Measurements from ENCODE around the gene ADAMTSL3.
"Not testable (repeated sequence)": the region's sequence is repeated elsewhere in the genome, so short reads cannot be mapped to it uniquely, and the experiment has no call there.

Gene ADAMTSL3

DNA sequence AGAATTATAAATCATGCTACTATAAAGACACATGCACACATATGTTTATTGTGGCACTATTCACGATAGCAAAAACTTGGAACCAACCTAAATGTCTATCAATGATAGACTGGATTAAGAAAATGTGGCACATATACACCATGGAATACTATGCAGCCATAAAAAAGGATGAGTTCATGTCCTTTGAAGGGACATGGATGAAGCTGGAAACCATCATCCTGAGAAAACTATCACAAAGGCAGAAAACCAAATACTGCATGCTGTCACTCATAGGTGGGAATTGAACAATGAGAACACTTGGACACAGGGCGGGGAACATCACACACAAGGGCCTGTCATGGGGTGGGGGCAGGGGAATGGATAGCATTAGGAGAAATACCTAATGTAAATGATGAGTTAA lies 424.1 kb downstream of the ADAMTSL3 start:
- H3K9ac ChIP-seq (ENCODE audit: low read depth, low read length, poor library complexity); H3K23ac ChIP-seq (ENCODE audit: low read depth, low read length, poor library complexity); H2AFZ ChIP-seq (ENCODE audit: low read length); H3K4me1 ChIP-seq (ENCODE audit: control insufficient read depth in 2 of 2, insufficient read depth in 1 of 2, low read depth in 1 of 2, low read length in 2 of 2); H3K36me3 ChIP-seq (replicated peaks in 1 of 2; ENCODE audit: control insufficient read depth in 2 of 2, insufficient read depth in 2 of 2, low read length in 2 of 2); H3K14ac ChIP-seq (ENCODE audit: low read length); H2BK12ac ChIP-seq (ENCODE audit: low read length); H3K27ac ChIP-seq (replicated peaks; ENCODE audit: low read length); H2BK120ac ChIP-seq (ENCODE audit: low read depth, low read length); H2BK15ac ChIP-seq (ENCODE audit: low read length); H2BK5ac ChIP-seq (ENCODE audit: low read length); H3K4me3 ChIP-seq (ENCODE audit: low read length in 2 of 2); H3K4ac ChIP-seq (ENCODE audit: low read length); H3K79me1 ChIP-seq (ENCODE audit: low read depth, low read length); H3K18ac ChIP-seq (ENCODE audit: low read length); H3K4me2 ChIP-seq (ENCODE audit: insufficient read depth, low read length, poor library complexity, severe bottlenecking); DNase-seq (ENCODE audit: low spot score); H3K9me3 ChIP-seq (replicated peaks in 1 of 2; ENCODE audit: control insufficient read depth in 2 of 2, insufficient read depth in 1 of 2, low read depth in 1 of 2, low read length in 2 of 2); H4K8ac ChIP-seq (ENCODE audit: low read depth, low read length); H2AK5ac ChIP-seq (ENCODE audit: low read depth, low read length); H4K91ac ChIP-seq (ENCODE audit: low read depth, low read length, poor library complexity): not testable (repeated sequence)
- peaks cover 0 to 17% (median 7%) of the 10 kb centered on the region in 3 experiments for H3K27me3 ChIP-seq (ENCODE audit: control insufficient read depth in 3 of 3, insufficient read depth in 3 of 3, low read depth in 1 of 3, low read length in 3 of 3)
- no CpG with 5 or more reads among the region's 2 CpGs for WGBS, 2 donors (ENCODE audit: extremely low coverage in 2 of 2, insufficient read length in 2 of 2, insufficient replicate concordance in 1 of 2)

DNA sequence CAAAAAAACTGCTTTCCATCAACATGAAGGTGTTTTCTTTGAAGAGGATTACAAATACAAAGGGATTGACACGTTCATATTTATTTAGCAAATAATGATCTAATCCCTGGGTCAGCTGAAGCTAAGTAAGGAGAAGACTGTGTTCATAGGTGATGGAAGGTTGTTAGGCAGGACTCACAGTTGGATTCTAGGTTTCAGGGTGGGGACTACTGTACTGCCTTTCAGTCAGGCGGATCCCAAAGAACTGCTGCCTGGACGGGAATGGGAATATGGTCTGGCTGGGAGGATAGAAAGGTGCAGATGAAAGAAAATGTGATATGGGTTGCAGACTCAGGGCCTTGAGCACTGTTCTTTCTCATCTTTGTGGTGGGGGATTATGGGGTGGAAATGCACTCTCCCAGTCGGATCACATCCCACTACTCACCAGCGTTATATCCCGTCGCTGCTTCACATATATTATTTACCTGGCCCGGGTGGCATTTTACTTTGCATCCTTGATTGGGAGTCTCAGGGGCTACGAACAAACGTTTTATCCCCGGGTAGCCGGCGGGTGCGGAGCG lies 425.5 kb downstream of the ADAMTSL3 start:
- not testable (repeated sequence) for H3K9ac ChIP-seq (ENCODE audit: low read depth, low read length, poor library complexity); H3K4ac ChIP-seq (ENCODE audit: low read length); H3K23ac ChIP-seq (ENCODE audit: low read depth, low read length, poor library complexity); H3K36me3 ChIP-seq (replicated peaks in 1 of 2; ENCODE audit: control insufficient read depth in 2 of 2, insufficient read depth in 2 of 2, low read length in 2 of 2); H3K79me1 ChIP-seq (ENCODE audit: low read depth, low read length); H2BK5ac ChIP-seq (ENCODE audit: low read length); H4K8ac ChIP-seq (ENCODE audit: low read depth, low read length); H3K14ac ChIP-seq (ENCODE audit: low read length); H2BK120ac ChIP-seq (ENCODE audit: low read depth, low read length); H4K91ac ChIP-seq (ENCODE audit: low read depth, low read length, poor library complexity); DNase-seq (ENCODE audit: low spot score); H3K9me3 ChIP-seq (replicated peaks in 1 of 2; ENCODE audit: control insufficient read depth in 2 of 2, insufficient read depth in 1 of 2, low read depth in 1 of 2, low read length in 2 of 2); H2AK5ac ChIP-seq (ENCODE audit: low read depth, low read length); H3K18ac ChIP-seq (ENCODE audit: low read length); H3K27ac ChIP-seq (replicated peaks; ENCODE audit: low read length); H3K4me1 ChIP-seq (ENCODE audit: control insufficient read depth in 2 of 2, insufficient read depth in 1 of 2, low read depth in 1 of 2, low read length in 2 of 2); H2BK15ac ChIP-seq (ENCODE audit: low read length); H2BK12ac ChIP-seq (ENCODE audit: low read length)
- peak overlapping the region; percentile 97 for H2AFZ ChIP-seq (ENCODE audit: low read length)
- peaks cover 0 to 17% (median 7%) of the 10 kb centered on the region in 3 experiments for H3K27me3 ChIP-seq (ENCODE audit: control insufficient read depth in 3 of 3, insufficient read depth in 3 of 3, low read depth in 1 of 3, low read length in 3 of 3)
- H3K4me3 ChIP-seq (ENCODE audit: low read length in 2 of 2) = peak overlapping the region; percentile 59 to 94
- H3K4me2 ChIP-seq (ENCODE audit: insufficient read depth, low read length, poor library complexity, severe bottlenecking) = peak overlapping the region; percentile 77
- WGBS, 2 donors (ENCODE audit: extremely low coverage in 2 of 2, insufficient read length in 2 of 2, insufficient replicate concordance in 1 of 2) = no CpG with 5 or more reads among the region's 15 CpGs

DNA sequence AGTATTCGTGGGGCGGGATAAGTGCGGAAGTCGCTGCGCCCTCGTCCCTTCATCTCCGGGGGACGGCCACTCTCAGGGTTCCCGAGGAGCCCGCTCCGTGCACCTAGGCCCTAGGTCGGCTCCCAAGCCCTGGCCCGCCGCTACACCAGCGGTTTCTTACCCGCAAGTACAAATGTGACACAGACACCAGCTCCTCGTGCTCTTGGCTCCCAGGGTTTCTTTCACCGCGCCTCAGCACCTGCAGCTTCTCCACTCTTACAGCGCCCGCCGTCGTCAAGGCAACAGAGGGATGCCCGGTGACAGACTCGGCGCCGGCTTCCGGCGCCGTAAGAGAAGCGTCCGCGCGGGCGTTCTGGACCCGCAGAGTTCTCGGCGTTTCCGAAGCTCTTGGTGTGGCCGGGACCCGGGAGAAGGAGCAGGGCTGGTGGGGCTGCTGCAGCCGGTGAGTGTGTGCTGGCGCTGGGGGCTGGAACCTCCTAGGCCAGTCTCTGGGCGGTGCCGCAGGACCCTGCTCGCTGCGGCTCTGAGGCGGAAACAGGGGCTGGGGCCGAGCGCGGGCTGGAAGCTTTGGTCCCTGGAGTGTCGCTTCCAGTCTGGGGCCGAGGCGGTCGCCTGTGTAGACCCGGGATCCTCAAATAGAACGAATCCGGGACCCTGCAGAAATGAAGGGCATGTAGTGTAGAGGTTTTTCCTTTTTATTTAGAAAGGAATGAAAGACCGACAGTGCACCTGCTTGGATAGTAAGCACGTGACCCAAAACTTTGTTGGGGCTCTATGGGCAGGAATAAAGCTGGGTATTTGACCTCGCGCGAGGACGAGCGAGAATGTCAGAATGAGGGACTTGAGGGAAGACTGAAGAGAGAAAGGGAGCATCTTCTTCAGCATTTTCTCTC lies 426.2 kb downstream of the ADAMTSL3 start:
- Histone ChIP-seq H3K36me3 (replicated peaks in 1 of 2; ENCODE audit: control insufficient read depth in 2 of 2, insufficient read depth in 2 of 2, low read length in 2 of 2) (no peaks in the 10 kb centered on the region), H3K4ac (ENCODE audit: low read length) (no peak overlapping the region), H3K27ac (replicated peaks; ENCODE audit: low read length) (no peak overlapping the region), H3K23ac (ENCODE audit: low read depth, low read length, poor library complexity) (no peak overlapping the region), H3K9ac (ENCODE audit: low read depth, low read length, poor library complexity) (peak overlapping the region; percentile 60), H4K91ac (ENCODE audit: low read depth, low read length, poor library complexity) (no peak overlapping the region), H3K27me3 (ENCODE audit: control insufficient read depth in 3 of 3, insufficient read depth in 3 of 3, low read depth in 1 of 3, low read length in 3 of 3) (peaks cover 0 to 17% (median 7%) of the 10 kb centered on the region in 3 experiments), H2BK120ac (ENCODE audit: low read depth, low read length) (no peak overlapping the region), H2BK5ac (ENCODE audit: low read length) (peak overlapping the region; percentile 87), H4K8ac (ENCODE audit: low read depth, low read length) (no peak overlapping the region), H2AFZ (ENCODE audit: low read length) (peak overlapping the region; percentile 97), H3K9me3 (replicated peaks in 1 of 2; ENCODE audit: control insufficient read depth in 2 of 2, insufficient read depth in 1 of 2, low read depth in 1 of 2, low read length in 2 of 2) (no peaks in the 10 kb centered on the region), H3K14ac (ENCODE audit: low read length) (no peak overlapping the region), H2BK12ac (ENCODE audit: low read length) (no peak overlapping the region), H3K4me2 (ENCODE audit: insufficient read depth, low read length, poor library complexity, severe bottlenecking) (peak overlapping the region; percentile 77), H3K79me1 (ENCODE audit: low read depth, low read length) (no peaks in the 10 kb centered on the region), H3K18ac (ENCODE audit: low read length) (peak overlapping the region; percentile 95), H2BK15ac (ENCODE audit: low read length) (no peak overlapping the region), H3K4me1 (ENCODE audit: control insufficient read depth in 2 of 2, insufficient read depth in 1 of 2, low read depth in 1 of 2, low read length in 2 of 2) (no peaks in the 10 kb centered on the region), H3K4me3 (ENCODE audit: low read length in 2 of 2) (peak overlapping the region; percentile 59 to 94), H2AK5ac (ENCODE audit: low read depth, low read length) (no peak overlapping the region)
- WGBS, 2 donors (ENCODE audit: extremely low coverage in 2 of 2, insufficient read length in 2 of 2, insufficient replicate concordance in 1 of 2) = no CpG with 5 or more reads among the region's 65 CpGs
- peak; percentile 62 for DNase-seq (ENCODE audit: low spot score)

DNA sequence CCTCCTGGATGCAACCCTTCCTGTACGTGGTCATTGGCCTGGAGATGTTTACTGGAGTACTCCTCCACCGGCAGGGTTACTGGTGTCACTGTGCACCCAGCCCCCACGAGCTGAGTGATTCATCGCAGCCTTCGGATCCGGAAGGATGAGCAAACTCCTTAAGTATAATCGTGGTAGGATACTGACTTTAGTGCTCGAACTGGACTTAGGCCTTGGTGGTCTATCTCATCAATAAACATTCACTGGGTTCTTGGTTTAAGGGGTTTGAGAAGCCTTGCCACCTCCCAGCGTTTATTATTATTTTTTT lies 426.8 kb downstream of the ADAMTSL3 start:
- DNase-seq (ENCODE audit: low spot score); H3K18ac ChIP-seq (ENCODE audit: low read length); H2BK120ac ChIP-seq (ENCODE audit: low read depth, low read length); H2BK15ac ChIP-seq (ENCODE audit: low read length); H3K4me2 ChIP-seq (ENCODE audit: insufficient read depth, low read length, poor library complexity, severe bottlenecking); H3K23ac ChIP-seq (ENCODE audit: low read depth, low read length, poor library complexity); H3K14ac ChIP-seq (ENCODE audit: low read length); H3K9me3 ChIP-seq (replicated peaks in 1 of 2; ENCODE audit: control insufficient read depth in 2 of 2, insufficient read depth in 1 of 2, low read depth in 1 of 2, low read length in 2 of 2); H2BK5ac ChIP-seq (ENCODE audit: low read length); H4K91ac ChIP-seq (ENCODE audit: low read depth, low read length, poor library complexity); H3K79me1 ChIP-seq (ENCODE audit: low read depth, low read length); H3K27ac ChIP-seq (replicated peaks; ENCODE audit: low read length); H3K4me1 ChIP-seq (ENCODE audit: control insufficient read depth in 2 of 2, insufficient read depth in 1 of 2, low read depth in 1 of 2, low read length in 2 of 2); H2AK5ac ChIP-seq (ENCODE audit: low read depth, low read length); H3K4ac ChIP-seq (ENCODE audit: low read length); H3K36me3 ChIP-seq (replicated peaks in 1 of 2; ENCODE audit: control insufficient read depth in 2 of 2, insufficient read depth in 2 of 2, low read length in 2 of 2); H4K8ac ChIP-seq (ENCODE audit: low read depth, low read length); H2BK12ac ChIP-seq (ENCODE audit: low read length): not testable (repeated sequence)
- Histone ChIP-seq H3K4me3 (ENCODE audit: low read length in 2 of 2) (peak overlapping the region in 1 of 2 donors; percentile 59), H3K27me3 (ENCODE audit: control insufficient read depth in 3 of 3, insufficient read depth in 3 of 3, low read depth in 1 of 3, low read length in 3 of 3) (peaks cover 0 to 17% (median 7%) of the 10 kb centered on the region in 3 experiments), H3K9ac (ENCODE audit: low read depth, low read length, poor library complexity) (peak overlapping the region; percentile 12), H2AFZ (ENCODE audit: low read length) (peak overlapping the region; percentile 97)
- WGBS, 2 donors (ENCODE audit: extremely low coverage in 2 of 2, insufficient read length in 2 of 2, insufficient replicate concordance in 1 of 2) = no CpG with 5 or more reads among the region's 9 CpGs
